Testis (tissue), 2 donors: ENCODE results near the gene DDAH2.

Experiments used
- CTCF ChIP-seq, 3 experiments: fragments of 450-650 bp in 2 of 3; fragments of 200-600 bp in 1 of 3; sonication (generic) in 1 of 3; IDR thresholded peaks; one replicate each; pipeline ENCODE4 v1.5.1; 2016 to 2019; ENCODE audit warnings: antibody characterized with exemption in 3 of 3, mild to moderate bottlenecking in 2 of 3, moderate library complexity in 1 of 3
- POLR2A ChIP-seq: fragments of 450-650 bp; IDR thresholded peaks from one replicate; pipeline ENCODE4 v1.6.1; 2017; ENCODE audit warnings: antibody characterized with exemption, mild to moderate bottlenecking, moderate library complexity

DNA sequence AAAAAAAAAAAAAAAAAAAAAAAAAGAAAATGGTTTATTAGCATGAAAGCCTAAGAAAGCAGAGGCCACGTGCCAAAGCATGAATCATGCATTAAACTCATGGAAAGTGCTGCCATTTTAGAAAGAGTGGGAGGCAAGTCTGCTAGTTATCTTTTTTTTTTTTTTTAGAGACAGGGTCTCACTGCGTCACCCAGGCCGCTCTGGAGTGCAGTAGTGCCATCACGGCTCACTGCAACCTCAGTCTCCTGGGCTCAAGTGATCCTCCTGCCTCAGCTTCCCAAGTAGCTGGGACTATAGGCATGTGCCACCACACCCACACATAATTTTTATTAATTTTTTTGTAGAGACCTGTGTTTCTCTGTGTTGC lies 42.9 kb upstream of the DDAH2 start:
- TF ChIP-seq POLR2A (no peak), CTCF (IDR thresholded peaks at IDR 0.05) (no peak)
